OCI-LY3 (cell line): Measurements from ENCODE around the gene RPP14.

ENCODE experiments used
- CTCF ChIP-seq: fragments of 200-600, 300-600 bp; sonication (generic); IDR thresholded peaks from 2 replicates; pipeline ENCODE4 v1.5.1; 2014; ENCODE audit warnings: antibody characterized with exemption, low read length, low read depth
- EZH2phosphoT487 ChIP-seq: fragments of 200-600 bp; shearing (Covaris generic); IDR thresholded peaks from 2 replicates; pipeline ENCODE4 v1.6.1; 2018; ENCODE audit warnings: antibody characterized with exemption, mixed run types, low read depth

- TF ChIP-seq CTCF (no peak), EZH2phosphoT487 (no peak)
Measured at GRCh38 chr3:58317811-58318210, 11.8 kb downstream of the RPP14 start.
